Stomach (tissue), 9 donors: ENCODE results near the gene NLGN4X. TPM values are rescaled to one million over a fixed set of nuclear protein-coding genes. Genes with fewer than 3 reads are reported as not detected.

Experiments
- DNase-seq, 2 donors: peaks; one replicate each; pipeline versions ENCODE4 v3.0.0 to v3.0.0-alpha.2; 2013 to 2019
- H3K27ac ChIP-seq, 5 donors: fragments of 200-600 bp in 4 of 5; sonication (generic) in 4 of 5; one replicate each; pipeline ENCODE4 v1.5.1; 2013 to 2019; ENCODE audit warnings: mild to moderate bottlenecking in 1 of 5, moderate library complexity in 1 of 5
- H3K27me3 ChIP-seq, 3 donors: fragments of 200-600 bp; sonication (generic); one replicate each; pipeline ENCODE4 v1.5.1; 2017 to 2019; ENCODE audit warnings: mixed run types in 1 of 3
- H3K36me3 ChIP-seq, 4 donors: fragments of 200-600 bp; sonication (generic); 1 replicate in 3 of 4; 2 replicates in 1 of 4; pipeline ENCODE4 v1.5.1; 2016 to 2019
- H3K4me1 ChIP-seq, 4 donors: fragments of 200-600 bp; sonication (generic); one replicate each; pipeline ENCODE4 v1.5.1; 2016 to 2019
- H3K4me3 ChIP-seq, 4 donors: fragments of 200-600 bp; sonication (generic) in 3 of 4; one replicate each; pipeline ENCODE4 v1.5.1; 2016 to 2019; ENCODE audit warnings: mild to moderate bottlenecking in 1 of 4
- H3K9me3 ChIP-seq, 4 donors: fragments of 200-600 bp; sonication (generic); one replicate each; pipeline ENCODE4 v1.5.1; 2016 to 2019
- EP300 ChIP-seq: sonication (generic); formaldehyde crosslinking; IDR thresholded peaks from one replicate; pipeline ENCODE4 v1.6.1; 2017; ENCODE audit warnings: antibody characterized with exemption
- POLR2A ChIP-seq, 4 donors: fragments of 450-650 bp; IDR thresholded peaks; one replicate each; pipeline ENCODE4 v1.6.1; 2016; ENCODE audit warnings: antibody characterized with exemption in 4 of 4, control low read depth in 2 of 4, mild to moderate bottlenecking in 1 of 4, moderate library complexity in 1 of 4
- POLR2AphosphoS5 ChIP-seq, 3 donors: sonication (generic); formaldehyde crosslinking; IDR thresholded peaks; one replicate each; pipeline ENCODE4 v1.6.1; 2016; ENCODE audit warnings: antibody characterized with exemption in 3 of 3
- WGBS, 5 donors: extraction: QIAGEN DNeasy Blood & Tissue Kit in 3 of 5; methylation state at CpG; one replicate each; pipeline versions ENCODE4 v1.1.5 to v1.1.7; 2013 to 2018; 5-methylcytosine and 5-hydroxymethylcytosine counted together
- intact Hi-C: fragments of 100-400 bp; cut with DNase I; formaldehyde crosslinking; loops from one replicate; pipeline ENCODE4 v1.15.1; 2023; ENCODE audit warnings: low total_unique reads
- polyA plus RNA-seq, 3 donors: library from polyadenylated mRNA; stranded (reverse); fragments of 200-250 nt; gene quantifications; one replicate each; pipeline ENCODE4 v1.2.3, GENCODE V29; 2013
- total RNA-seq, 5 donors: library from RNA; depleted of rRNA; stranded (reverse); fragments of >200 nt; gene quantifications; one replicate each; pipeline versions ENCODE4 v1.1.0 to v1.2.3, GENCODE V29; 2014 to 2016
- TF ChIP-seq, protein P1 (sequence below), 7 experiments: fragments of 450-650 bp in 4 of 7; fragments of 200-600 bp in 3 of 7; sonication (generic) in 3 of 7; IDR thresholded peaks; one replicate each; pipeline ENCODE4 v1.5.1; 2016 to 2019; ENCODE audit warnings: antibody characterized with exemption in 7 of 7, control low read depth in 2 of 7, mild to moderate bottlenecking in 1 of 7
- donor health status: healthy with polysubstance abuse.
- donor health status: Bipolar disorder and iron deficiency.
- donor health status: healthy.

The NLGN4X gene
- total and polyA plus RNA-seq, 8 donors = under 0.01 to 9.0 (median 0.52) TPM

- Histone ChIP-seq H3K27me3 (no peaks in the 10 kb centered on the region), H3K4me1 (no peaks in the 10 kb centered on the region), H3K4me3 (no peak overlapping the region), H3K9me3 (no peaks in the 10 kb centered on the region), H3K27ac (no peak overlapping the region), H3K36me3 (no peaks in the 10 kb centered on the region)
- TF ChIP-seq, protein P1, sequence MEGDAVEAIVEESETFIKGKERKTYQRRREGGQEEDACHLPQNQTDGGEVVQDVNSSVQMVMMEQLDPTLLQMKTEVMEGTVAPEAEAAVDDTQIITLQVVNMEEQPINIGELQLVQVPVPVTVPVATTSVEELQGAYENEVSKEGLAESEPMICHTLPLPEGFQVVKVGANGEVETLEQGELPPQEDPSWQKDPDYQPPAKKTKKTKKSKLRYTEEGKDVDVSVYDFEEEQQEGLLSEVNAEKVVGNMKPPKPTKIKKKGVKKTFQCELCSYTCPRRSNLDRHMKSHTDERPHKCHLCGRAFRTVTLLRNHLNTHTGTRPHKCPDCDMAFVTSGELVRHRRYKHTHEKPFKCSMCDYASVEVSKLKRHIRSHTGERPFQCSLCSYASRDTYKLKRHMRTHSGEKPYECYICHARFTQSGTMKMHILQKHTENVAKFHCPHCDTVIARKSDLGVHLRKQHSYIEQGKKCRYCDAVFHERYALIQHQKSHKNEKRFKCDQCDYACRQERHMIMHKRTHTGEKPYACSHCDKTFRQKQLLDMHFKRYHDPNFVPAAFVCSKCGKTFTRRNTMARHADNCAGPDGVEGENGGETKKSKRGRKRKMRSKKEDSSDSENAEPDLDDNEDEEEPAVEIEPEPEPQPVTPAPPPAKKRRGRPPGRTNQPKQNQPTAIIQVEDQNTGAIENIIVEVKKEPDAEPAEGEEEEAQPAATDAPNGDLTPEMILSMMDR (IDR thresholded peaks at IDR 0.05) = no peak
- TF ChIP-seq POLR2A (IDR thresholded peaks at IDR 0.05) (no peak), EP300 (no peak), POLR2AphosphoS5 (IDR thresholded peaks at IDR 0.05) (no peak)
- intact Hi-C loops = no loop called here
- no peak for DNase-seq
- 63 to 88% (median 79%) methylated on average over 2 of the region's 2 CpGs for WGBS, 5 donors
Measured at GRCh38 chrX:6134255-6134654, 94.4 kb downstream of the NLGN4X start.

DNA sequence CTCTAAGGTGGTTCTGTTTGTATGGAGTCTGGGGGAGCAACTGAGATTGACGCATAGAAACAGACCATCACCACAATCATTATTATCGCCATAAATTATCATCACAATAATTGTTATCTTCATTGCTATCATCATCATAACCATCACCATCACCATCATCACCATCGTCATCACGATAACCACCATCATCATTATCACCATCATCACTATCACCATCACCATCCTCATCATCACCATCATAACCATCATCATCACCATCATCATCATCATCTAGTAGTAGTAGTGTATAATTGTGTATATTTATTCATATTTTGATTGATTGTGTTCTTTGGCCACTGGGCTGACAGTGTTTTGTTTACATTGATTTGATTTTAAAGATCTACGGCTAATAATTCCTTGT, 95.7 kb downstream of the NLGN4X start:
- TF ChIP-seq, protein P1 (IDR thresholded peaks at IDR 0.05) = no peak
- no peak for TF ChIP-seq POLR2A (IDR thresholded peaks at IDR 0.05)
- no peak for TF ChIP-seq POLR2AphosphoS5 (IDR thresholded peaks at IDR 0.05)
- no peak for TF ChIP-seq EP300
- DNase-seq = no peak
- Histone ChIP-seq H3K36me3 (no peaks in the 10 kb centered on the region), H3K27me3 (no peaks in the 10 kb centered on the region), H3K4me1 (no peaks in the 10 kb centered on the region), H3K4me3 (no peak overlapping the region), H3K27ac (no peak overlapping the region), H3K9me3 (no peaks in the 10 kb centered on the region)
- WGBS, 5 donors = 94 to 97% (median 95%) methylated on average over 5 of the region's 5 CpGs
- intact Hi-C loops = no loop called here

DNA sequence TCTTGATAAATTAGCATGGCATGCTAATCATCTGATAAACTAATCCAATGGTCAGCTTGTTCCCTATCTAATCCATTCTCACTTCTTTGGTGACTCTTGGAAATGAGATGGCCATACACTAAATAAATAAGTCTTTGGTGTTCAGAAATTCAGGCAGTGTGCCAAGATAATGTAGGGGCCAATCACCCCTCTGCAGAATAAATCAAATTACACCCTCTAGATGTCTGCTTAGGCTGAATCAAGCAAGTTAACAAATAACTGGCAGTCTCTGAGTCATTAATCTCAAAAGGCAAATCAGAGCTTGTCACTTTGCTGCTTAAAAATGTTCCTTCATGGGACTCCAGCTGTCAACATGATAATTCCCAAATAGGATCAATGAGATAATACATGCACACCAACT, 97.4 kb downstream of the NLGN4X start:
- Histone ChIP-seq H3K4me1 (no peaks in the 10 kb centered on the region), H3K27ac (no peak overlapping the region), H3K27me3 (no peaks in the 10 kb centered on the region), H3K36me3 (no peaks in the 10 kb centered on the region), H3K4me3 (no peak overlapping the region), H3K9me3 (no peaks in the 10 kb centered on the region)
- intact Hi-C loops = no loop called here
- DNase-seq = no peak
- TF ChIP-seq EP300 (no peak), POLR2A (IDR thresholded peaks at IDR 0.05) (no peak), POLR2AphosphoS5 (IDR thresholded peaks at IDR 0.05) (no peak)
- TF ChIP-seq, protein P1 (IDR thresholded peaks at IDR 0.05) = no peak

GRCh38 chrX:6129195-6129594, 99.5 kb downstream of the NLGN4X start:
- DNase-seq = no peak
- Histone ChIP-seq H3K36me3 (no peaks in the 10 kb centered on the region), H3K4me3 (no peak overlapping the region), H3K9me3 (no peaks in the 10 kb centered on the region), H3K4me1 (no peaks in the 10 kb centered on the region), H3K27ac (no peak overlapping the region), H3K27me3 (no peaks in the 10 kb centered on the region)
- TF ChIP-seq, protein P1 (IDR thresholded peaks at IDR 0.05) = no peak
- TF ChIP-seq POLR2AphosphoS5 (IDR thresholded peaks at IDR 0.05) (no peak), POLR2A (IDR thresholded peaks at IDR 0.05) (no peak), EP300 (no peak)
- intact Hi-C loops = no loop called here

DNA sequence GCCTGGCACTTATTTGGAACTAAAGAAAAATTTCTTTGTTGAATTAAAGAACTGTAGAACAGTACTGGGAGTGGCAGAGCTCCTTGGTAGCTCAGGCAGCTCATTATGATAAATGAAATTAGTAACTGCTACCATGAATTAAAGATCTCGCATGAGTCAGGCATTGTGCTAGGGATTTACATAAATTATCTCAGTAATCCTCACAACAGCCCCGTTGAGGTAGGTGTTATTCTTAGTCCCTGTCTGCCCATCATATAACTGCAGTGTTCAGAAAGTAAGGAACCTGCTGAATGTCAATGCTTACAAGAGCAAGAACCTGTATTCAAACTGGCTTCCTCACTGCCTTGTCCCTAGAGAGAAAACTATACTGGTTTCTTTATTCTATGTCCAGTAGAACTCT, 108.3 kb downstream of the NLGN4X start:
- no peaks in the 10 kb centered on the region for H3K36me3 ChIP-seq
- no peak overlapping the region for H3K4me3 ChIP-seq
- no peaks in the 10 kb centered on the region for H3K4me1 ChIP-seq
- H3K9me3 ChIP-seq = no peaks in the 10 kb centered on the region
- intact Hi-C loops = no loop called here
- WGBS, 5 donors = 44 to 61% (median 55%) methylated on average over 2 of the region's 2 CpGs
- DNase-seq = no peak
- H3K27me3 ChIP-seq = no peaks in the 10 kb centered on the region
- no peak overlapping the region for H3K27ac ChIP-seq
- no peak for TF ChIP-seq POLR2AphosphoS5 (IDR thresholded peaks at IDR 0.05)
- TF ChIP-seq, protein P1 (IDR thresholded peaks at IDR 0.05) = no peak
- no peak for TF ChIP-seq EP300
- TF ChIP-seq POLR2A (IDR thresholded peaks at IDR 0.05) = no peak
